HG02943 (cell line): ENCODE results near the gene SLC25A40.

Experiments used
- ATAC-seq: cut with Tn5 transposase; IDR thresholded peaks from one replicate; pipeline ENCODE4 v1.9.1; 2021; ENCODE audit warnings: mild to moderate bottlenecking, low read depth, moderate library complexity; ENCODE audit not compliant: unreplicated experiment

The SLC25A40 gene

DNA sequence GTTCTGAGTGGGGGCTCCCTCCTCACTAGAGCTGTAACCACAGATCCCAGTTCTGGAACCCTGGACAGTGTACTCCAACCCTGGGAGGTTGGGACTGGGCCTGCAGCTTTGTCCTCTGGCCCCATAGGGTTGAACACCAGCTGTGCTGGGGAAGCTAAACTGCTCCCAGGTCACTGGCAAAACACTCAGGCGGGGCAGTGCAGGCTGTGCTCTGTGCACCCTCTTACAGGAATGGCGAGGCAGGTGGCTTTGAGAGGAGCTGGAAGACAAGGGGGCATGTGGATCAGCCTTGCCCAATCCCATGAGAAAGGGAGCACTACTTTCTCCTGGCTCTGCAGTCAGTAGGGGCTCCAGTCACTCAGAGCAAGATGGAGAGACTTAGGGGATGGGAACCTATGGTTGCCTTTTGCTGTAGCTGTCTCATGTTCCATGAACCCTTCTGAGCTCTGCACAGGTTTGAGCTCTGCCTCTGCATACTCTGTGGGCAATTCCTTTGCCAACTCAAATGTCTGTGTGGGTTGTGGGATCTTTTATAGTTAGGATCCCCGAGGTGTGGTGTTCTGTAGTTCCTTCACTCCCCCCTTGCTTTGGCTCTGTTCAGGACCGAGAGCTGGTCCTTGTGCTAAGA is 90.7 kb downstream of the SLC25A40 start:
- ATAC-seq = no peak

GRCh38 chr7:87784424-87784823 is 91.7 kb downstream of the SLC25A40 start:
- no peak for ATAC-seq
